ENCODE measurements around the gene DHRS7B.

DHRS7B gene

GRCh38 chr17:21152731-21153130 lies 26.0 kb downstream of the DHRS7B start:
- Histone ChIP-seq H3K36me3 (replicated peaks) (no peaks in the 10 kb centered on the region), H3K9me3 (peaks cover 7% of the 10 kb centered on the region; the same call in 1 of the 2 replicates), H3K4me3 (no peak overlapping the region), H3K27me3 (ENCODE audit: low read depth) (no peaks in the 10 kb centered on the region), H3K4me1 (no peaks in the 10 kb centered on the region)
- DNase-seq (ENCODE audit: low spot score in 2 of 2): no peak
- in situ Hi-C loops (cut with MboI; ENCODE audit: low sequenced_read_pairs): no loop called here

GRCh38 chr17:21157586-21158370 lies 31.0 kb downstream of the DHRS7B start:
- in situ Hi-C loops (cut with MboI; ENCODE audit: low sequenced_read_pairs): no loop called here
- H3K4me3 ChIP-seq: no peak overlapping the region
- H3K4me1 ChIP-seq: no peaks in the 10 kb centered on the region
- DNase-seq (ENCODE audit: low spot score in 2 of 2): no peak
- no peaks in the 10 kb centered on the region for H3K36me3 ChIP-seq (replicated peaks)
- H3K27me3 ChIP-seq (ENCODE audit: low read depth): no peaks in the 10 kb centered on the region
- H3K9me3 ChIP-seq: no peaks in the 10 kb centered on the region

- no peak for DNase-seq (ENCODE audit: low spot score in 2 of 2)
- Histone ChIP-seq H3K36me3 (replicated peaks) (no peaks in the 10 kb centered on the region), H3K9me3 (no peaks in the 10 kb centered on the region), H3K4me1 (no peaks in the 10 kb centered on the region), H3K4me3 (no peak overlapping the region), H3K27me3 (ENCODE audit: low read depth) (no peaks in the 10 kb centered on the region)
- in situ Hi-C loops (cut with MboI; ENCODE audit: low sequenced_read_pairs): no loop called here
Observed at GRCh38 chr17:21160401-21160800, 33.6 kb downstream of the DHRS7B start.

- H3K4me3 ChIP-seq: no peak overlapping the region
- H3K27me3 ChIP-seq (ENCODE audit: low read depth): no peaks in the 10 kb centered on the region
- no peak for DNase-seq (ENCODE audit: low spot score in 2 of 2)
- in situ Hi-C loops (cut with MboI; ENCODE audit: low sequenced_read_pairs): no loop called here
- H3K4me1 ChIP-seq: no peaks in the 10 kb centered on the region
- no peaks in the 10 kb centered on the region for H3K36me3 ChIP-seq (replicated peaks)
- H3K9me3 ChIP-seq: no peaks in the 10 kb centered on the region
Observed at GRCh38 chr17:21161498-21162393, 35.0 kb downstream of the DHRS7B start.

- in situ Hi-C loops (cut with MboI; ENCODE audit: low sequenced_read_pairs): no loop called here
- Histone ChIP-seq H3K27me3 (ENCODE audit: low read depth) (no peaks in the 10 kb centered on the region), H3K36me3 (replicated peaks) (no peaks in the 10 kb centered on the region), H3K4me3 (no peak overlapping the region), H3K4me1 (no peaks in the 10 kb centered on the region), H3K9me3 (no peaks in the 10 kb centered on the region)
- DNase-seq (ENCODE audit: low spot score in 2 of 2): no peak
Observed at GRCh38 chr17:21162394-21162775, 35.6 kb downstream of the DHRS7B start.

GRCh38 chr17:21163101-21163500 lies 36.3 kb downstream of the DHRS7B start:
- Histone ChIP-seq H3K36me3 (replicated peaks) (no peaks in the 10 kb centered on the region), H3K27me3 (ENCODE audit: low read depth) (no peaks in the 10 kb centered on the region), H3K9me3 (no peaks in the 10 kb centered on the region), H3K4me1 (no peaks in the 10 kb centered on the region), H3K4me3 (no peak overlapping the region)
- in situ Hi-C loops (cut with MboI; ENCODE audit: low sequenced_read_pairs): no loop called here
- no peak for DNase-seq (ENCODE audit: low spot score in 2 of 2)

- Histone ChIP-seq H3K36me3 (replicated peaks) (no peaks in the 10 kb centered on the region), H3K27me3 (ENCODE audit: low read depth) (no peaks in the 10 kb centered on the region), H3K9me3 (no peaks in the 10 kb centered on the region), H3K4me3 (no peak overlapping the region), H3K4me1 (no peaks in the 10 kb centered on the region)
- in situ Hi-C loops (cut with MboI; ENCODE audit: low sequenced_read_pairs): no loop called here
- DNase-seq (ENCODE audit: low spot score in 2 of 2): no peak
Observed at GRCh38 chr17:21164216-21164615, 37.5 kb downstream of the DHRS7B start.

- no peak for DNase-seq (ENCODE audit: low spot score in 2 of 2)
- no peaks in the 10 kb centered on the region for H3K9me3 ChIP-seq
- in situ Hi-C loops (cut with MboI; ENCODE audit: low sequenced_read_pairs): no loop called here
- H3K4me3 ChIP-seq: no peak overlapping the region
- no peaks in the 10 kb centered on the region for H3K36me3 ChIP-seq (replicated peaks)
- no peaks in the 10 kb centered on the region for H3K27me3 ChIP-seq (ENCODE audit: low read depth)
- no peaks in the 10 kb centered on the region for H3K4me1 ChIP-seq
Observed at GRCh38 chr17:21164620-21165019, 37.9 kb downstream of the DHRS7B start.

GRCh38 chr17:21165922-21166594 lies 39.3 kb downstream of the DHRS7B start:
- no peak for DNase-seq (ENCODE audit: low spot score in 2 of 2)
- H3K27me3 ChIP-seq (ENCODE audit: low read depth): no peaks in the 10 kb centered on the region
- H3K36me3 ChIP-seq (replicated peaks): no peaks in the 10 kb centered on the region
- H3K9me3 ChIP-seq: no peaks in the 10 kb centered on the region
- H3K4me3 ChIP-seq: no peak overlapping the region
- in situ Hi-C loops (cut with MboI; ENCODE audit: low sequenced_read_pairs): no loop called here
- no peaks in the 10 kb centered on the region for H3K4me1 ChIP-seq

- Histone ChIP-seq H3K36me3 (replicated peaks) (no peaks in the 10 kb centered on the region), H3K4me3 (no peak overlapping the region), H3K9me3 (no peaks in the 10 kb centered on the region), H3K4me1 (no peaks in the 10 kb centered on the region), H3K27me3 (ENCODE audit: low read depth) (no peaks in the 10 kb centered on the region)
- in situ Hi-C loops (cut with MboI; ENCODE audit: low sequenced_read_pairs): no loop called here
- no peak for DNase-seq (ENCODE audit: low spot score in 2 of 2)
Observed at GRCh38 chr17:21166595-21167210, 39.9 kb downstream of the DHRS7B start.

- H3K36me3 ChIP-seq (replicated peaks): no peaks in the 10 kb centered on the region
- H3K4me1 ChIP-seq: no peaks in the 10 kb centered on the region
- in situ Hi-C loops (cut with MboI; ENCODE audit: low sequenced_read_pairs): no loop called here
- H3K9me3 ChIP-seq: no peaks in the 10 kb centered on the region
- no peak for DNase-seq (ENCODE audit: low spot score in 2 of 2)
- H3K27me3 ChIP-seq (ENCODE audit: low read depth): no peaks in the 10 kb centered on the region
- no peak overlapping the region for H3K4me3 ChIP-seq
Observed at GRCh38 chr17:21167303-21167702, 40.5 kb downstream of the DHRS7B start.

GRCh38 chr17:21168555-21168865 lies 41.7 kb downstream of the DHRS7B start:
- no peak for DNase-seq (ENCODE audit: low spot score in 2 of 2)
- no peaks in the 10 kb centered on the region for H3K36me3 ChIP-seq (replicated peaks)
- no peaks in the 10 kb centered on the region for H3K4me1 ChIP-seq
- no peaks in the 10 kb centered on the region for H3K27me3 ChIP-seq (ENCODE audit: low read depth)
- H3K4me3 ChIP-seq: no peak overlapping the region
- in situ Hi-C loops (cut with MboI; ENCODE audit: low sequenced_read_pairs): no loop called here
- no peaks in the 10 kb centered on the region for H3K9me3 ChIP-seq

- no peak for DNase-seq (ENCODE audit: low spot score in 2 of 2)
Observed at GRCh38 chr17:21169496-21169895, 42.7 kb downstream of the DHRS7B start.

More at GRCh38 chr17:21169496-21169895, 42.7 kb downstream of the DHRS7B start:
- in situ Hi-C loops (cut with MboI; ENCODE audit: low sequenced_read_pairs): no loop called here
- H3K4me1 ChIP-seq: no peaks in the 10 kb centered on the region
- no peak overlapping the region for H3K4me3 ChIP-seq
- H3K36me3 ChIP-seq (replicated peaks): no peaks in the 10 kb centered on the region
- H3K27me3 ChIP-seq (ENCODE audit: low read depth): no peaks in the 10 kb centered on the region
- H3K9me3 ChIP-seq: no peaks in the 10 kb centered on the region
